Endothelial cell of umbilical vein (primary cell): ENCODE results near the gene IQCH.
"Not testable (repeated sequence)": the region's sequence is repeated elsewhere in the genome, so short reads cannot be mapped to it uniquely, and the experiment has no call there.

Source experiments
- EZH2 ChIP-seq: IDR thresholded peaks from 2 replicates; pipeline ENCODE4 v1.6.1; 2012; ENCODE audit warnings: borderline replicate concordance, low read depth, mild to moderate bottlenecking, moderate library complexity, low read length, inconsistent platforms; ENCODE audit not compliant: severe bottlenecking
- JUN ChIP-seq: IDR thresholded peaks from 2 replicates; pipeline ENCODE4 v1.6.1; 2011; ENCODE audit warnings: borderline replicate concordance, low read depth; ENCODE audit not compliant: insufficient read length, insufficient read depth
- POLR2A ChIP-seq: IDR thresholded peaks from 2 replicates; pipeline ENCODE4 v1.6.1; 2012; ENCODE audit warnings: low read depth, mild to moderate bottlenecking, control low read depth, low read length
- POLR2AphosphoS5 ChIP-seq: IDR thresholded peaks from 2 replicates; pipeline ENCODE4 v1.6.1; 2012; ENCODE audit warnings: low read depth, mild to moderate bottlenecking, control low read depth, low read length, moderate library complexity; ENCODE audit not compliant: insufficient read depth
- TF ChIP-seq, protein P1 (sequence below), 2 donors: IDR thresholded peaks; 1 replicate in 1 of 2; 2 replicates in 1 of 2; pipeline ENCODE4 v1.5.1; 2011; ENCODE audit warnings: low read length in 2 of 2, mild to moderate bottlenecking in 2 of 2, moderate library complexity in 2 of 2, control low read depth in 1 of 2, inconsistent platforms in 1 of 2, low read depth in 1 of 2; ENCODE audit not compliant: insufficient read depth in 1 of 2; ENCODE audit errors: extremely low read depth in 1 of 2
- TF ChIP-seq, protein P2 (sequence below): IDR thresholded peaks from 2 replicates; pipeline ENCODE4 v1.6.1; 2011; ENCODE audit not compliant: insufficient read depth, insufficient read length

DNA sequence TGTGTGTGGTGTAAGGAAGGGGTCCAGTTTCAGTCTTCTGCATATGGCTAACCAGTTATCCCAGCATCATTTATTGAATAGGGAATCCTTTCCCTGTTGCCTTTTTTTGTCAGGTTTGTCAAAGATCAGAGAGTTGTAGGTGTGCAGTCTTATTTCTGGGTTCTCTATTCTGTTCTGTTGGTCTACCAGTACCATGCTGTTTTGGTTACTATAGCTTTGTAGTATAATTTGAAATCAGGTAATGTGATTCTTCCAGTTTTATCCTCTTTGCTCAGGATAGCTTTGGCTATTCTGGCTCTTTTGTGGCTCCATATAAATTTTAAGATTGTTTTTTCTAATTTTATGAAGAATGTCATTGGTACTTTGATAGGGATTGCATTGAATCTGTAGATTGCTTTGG lies 31.0 kb downstream of the IQCH start:
- TF ChIP-seq, protein P1, sequence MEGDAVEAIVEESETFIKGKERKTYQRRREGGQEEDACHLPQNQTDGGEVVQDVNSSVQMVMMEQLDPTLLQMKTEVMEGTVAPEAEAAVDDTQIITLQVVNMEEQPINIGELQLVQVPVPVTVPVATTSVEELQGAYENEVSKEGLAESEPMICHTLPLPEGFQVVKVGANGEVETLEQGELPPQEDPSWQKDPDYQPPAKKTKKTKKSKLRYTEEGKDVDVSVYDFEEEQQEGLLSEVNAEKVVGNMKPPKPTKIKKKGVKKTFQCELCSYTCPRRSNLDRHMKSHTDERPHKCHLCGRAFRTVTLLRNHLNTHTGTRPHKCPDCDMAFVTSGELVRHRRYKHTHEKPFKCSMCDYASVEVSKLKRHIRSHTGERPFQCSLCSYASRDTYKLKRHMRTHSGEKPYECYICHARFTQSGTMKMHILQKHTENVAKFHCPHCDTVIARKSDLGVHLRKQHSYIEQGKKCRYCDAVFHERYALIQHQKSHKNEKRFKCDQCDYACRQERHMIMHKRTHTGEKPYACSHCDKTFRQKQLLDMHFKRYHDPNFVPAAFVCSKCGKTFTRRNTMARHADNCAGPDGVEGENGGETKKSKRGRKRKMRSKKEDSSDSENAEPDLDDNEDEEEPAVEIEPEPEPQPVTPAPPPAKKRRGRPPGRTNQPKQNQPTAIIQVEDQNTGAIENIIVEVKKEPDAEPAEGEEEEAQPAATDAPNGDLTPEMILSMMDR (IDR thresholded peaks at IDR 0.05; ENCODE audit: extremely low read depth in 1 of 2, insufficient read depth in 1 of 2, low read depth in 1 of 2, low read length in 2 of 2), result not testable (repeated sequence)
- not testable (repeated sequence) for TF ChIP-seq EZH2, POLR2A, JUN, POLR2AphosphoS5
- TF ChIP-seq, protein P2, sequence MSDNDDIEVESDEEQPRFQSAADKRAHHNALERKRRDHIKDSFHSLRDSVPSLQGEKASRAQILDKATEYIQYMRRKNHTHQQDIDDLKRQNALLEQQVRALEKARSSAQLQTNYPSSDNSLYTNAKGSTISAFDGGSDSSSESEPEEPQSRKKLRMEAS, result not testable (repeated sequence)
